ENCODE measurements around the gene IBSP.

DNA sequence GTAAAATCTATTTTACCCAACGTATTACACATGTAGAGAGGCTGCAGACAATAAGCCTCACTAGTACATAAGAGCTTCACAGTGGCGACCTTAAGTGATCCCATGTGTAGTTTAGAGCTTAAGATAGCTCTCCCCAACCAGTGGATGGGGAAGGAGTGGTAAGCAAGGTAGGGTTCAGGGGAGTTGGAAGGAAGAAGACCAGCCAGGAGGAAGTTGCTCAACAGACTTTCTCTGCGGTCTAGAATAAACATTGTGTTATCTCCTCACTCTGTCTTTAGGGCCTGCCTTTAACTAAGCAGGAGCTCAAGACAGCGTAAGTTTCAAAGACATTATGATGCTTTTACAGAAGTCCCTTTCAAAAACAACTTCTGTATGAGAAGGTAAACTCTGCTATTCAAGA is 50.3 kb downstream of the IBSP start:
- TF ChIP-seq, protein P1, sequence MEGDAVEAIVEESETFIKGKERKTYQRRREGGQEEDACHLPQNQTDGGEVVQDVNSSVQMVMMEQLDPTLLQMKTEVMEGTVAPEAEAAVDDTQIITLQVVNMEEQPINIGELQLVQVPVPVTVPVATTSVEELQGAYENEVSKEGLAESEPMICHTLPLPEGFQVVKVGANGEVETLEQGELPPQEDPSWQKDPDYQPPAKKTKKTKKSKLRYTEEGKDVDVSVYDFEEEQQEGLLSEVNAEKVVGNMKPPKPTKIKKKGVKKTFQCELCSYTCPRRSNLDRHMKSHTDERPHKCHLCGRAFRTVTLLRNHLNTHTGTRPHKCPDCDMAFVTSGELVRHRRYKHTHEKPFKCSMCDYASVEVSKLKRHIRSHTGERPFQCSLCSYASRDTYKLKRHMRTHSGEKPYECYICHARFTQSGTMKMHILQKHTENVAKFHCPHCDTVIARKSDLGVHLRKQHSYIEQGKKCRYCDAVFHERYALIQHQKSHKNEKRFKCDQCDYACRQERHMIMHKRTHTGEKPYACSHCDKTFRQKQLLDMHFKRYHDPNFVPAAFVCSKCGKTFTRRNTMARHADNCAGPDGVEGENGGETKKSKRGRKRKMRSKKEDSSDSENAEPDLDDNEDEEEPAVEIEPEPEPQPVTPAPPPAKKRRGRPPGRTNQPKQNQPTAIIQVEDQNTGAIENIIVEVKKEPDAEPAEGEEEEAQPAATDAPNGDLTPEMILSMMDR (conservative IDR thresholded peaks at IDR 0.05; ENCODE audit: low read length): no peak
- no peak for TF ChIP-seq EZH2phosphoT487 (IDR thresholded peaks at IDR 0.05; ENCODE audit: borderline replicate concordance, low read depth, low read length)
